WTC11 (cell line): ENCODE results near the gene RCOR3. TPM values are rescaled to one million over a fixed set of nuclear protein-coding genes. Genes with fewer than 3 reads are reported as not detected.
A peak's percentile ranks its signal among the peaks of the same experiment; 100 is the strongest.

ENCODE experiments used
- ATAC-seq: fragments of 200-7000 bp; cut with Tn5 transposase; 2 replicates; pipeline ENCODE4 v1.10.0; 2021; ENCODE audit warnings: mild to moderate bottlenecking, moderate library complexity
- CTCF ChIA-PET: fragments of 300-600 bp; sonication (Branson Sonifier 250); formaldehyde crosslinking; loops from one replicate; lab custom pipeline; 2021; ENCODE audit warnings: antibody characterized with exemption; lab: Charles Lee
- POLR2A ChIA-PET: fragments of 350-600 bp; sonication (Branson Sonifier 250); formaldehyde crosslinking; loops from one replicate; lab custom pipeline; 2021; ENCODE audit warnings: antibody characterized with exemption; lab: Charles Lee
- DNase-seq: peaks from one replicate; pipeline ENCODE4 v3.0.0; 2021; ENCODE audit warnings: low spot score
- H3K27ac Mint-ChIP-seq: 2 replicates; pipeline ENCODE4 v1.8.0; 2021; ENCODE audit warnings: mixed read lengths
- H3K27me3 Mint-ChIP-seq: 2 replicates; pipeline ENCODE4 v1.8.0; 2021; ENCODE audit warnings: low read depth, mild to moderate bottlenecking, moderate library complexity, mixed read lengths
- H3K36me3 Mint-ChIP-seq: 2 replicates; pipeline ENCODE4 v1.8.0; 2021; ENCODE audit warnings: mixed read lengths
- H3K4me1 Mint-ChIP-seq: 2 replicates; pipeline ENCODE4 v1.8.0; 2022; ENCODE audit warnings: mixed read lengths
- H3K4me3 Mint-ChIP-seq: 2 replicates; pipeline ENCODE4 v1.8.0; 2021; ENCODE audit warnings: mild to moderate bottlenecking, moderate library complexity, mixed read lengths
- H3K9me3 Mint-ChIP-seq: 2 replicates; pipeline ENCODE4 v1.8.0; 2021; ENCODE audit warnings: mixed read lengths
- FOXJ3 ChIP-seq: sonication (generic); formaldehyde crosslinking; IDR thresholded peaks from 2 replicates; pipeline ENCODE4 v1.9.0; 2021; ENCODE audit warnings: missing genetic modification reagents, mild to moderate bottlenecking, borderline replicate concordance
- GRHL2 ChIP-seq: fragments of 250-450 bp; sonication (Bioruptor Pico); IDR thresholded peaks from 2 replicates; pipeline ENCODE4 v1.8.0; 2022; ENCODE audit warnings: mild to moderate bottlenecking, moderate library complexity; ENCODE audit not compliant: insufficient replicate concordance, severe bottlenecking
- GTF2I ChIP-seq: fragments of 250-450 bp; sonication (Bioruptor Pico); conservative IDR thresholded peaks from 2 replicates; pipeline ENCODE4 v1.4.0; 2021; ENCODE audit warnings: mild to moderate bottlenecking
- KAT7 ChIP-seq: sonication (generic); formaldehyde crosslinking; IDR thresholded peaks from 2 replicates; pipeline ENCODE4 v1.8.1; 2023; ENCODE audit warnings: missing genetic modification reagents, mild to moderate bottlenecking, borderline replicate concordance
- MXD4 ChIP-seq: fragments of 250-450 bp; sonication (Bioruptor Pico); IDR thresholded peaks from 2 replicates; pipeline ENCODE4 v1.8.0; 2021; ENCODE audit warnings: mild to moderate bottlenecking, moderate library complexity, borderline replicate concordance
- NFYB ChIP-seq: sonication (generic); formaldehyde crosslinking; conservative IDR thresholded peaks from 2 replicates; pipeline ENCODE4 v1.8.0; 2022; ENCODE audit warnings: low read depth, missing genetic modification reagents
- PRRX2 ChIP-seq: fragments of 250-450 bp; sonication (Bioruptor Pico); IDR thresholded peaks from 2 replicates; pipeline ENCODE4 v1.8.0; 2021; ENCODE audit warnings: mild to moderate bottlenecking
- SMAD4 ChIP-seq: sonication (generic); formaldehyde crosslinking; IDR thresholded peaks from 2 replicates; pipeline ENCODE4 v1.8.0; 2022; ENCODE audit warnings: mild to moderate bottlenecking, missing genetic modification reagents
- TEAD1 ChIP-seq: sonication (generic); formaldehyde crosslinking; IDR thresholded peaks from 2 replicates; pipeline ENCODE4 v1.8.0; 2022; ENCODE audit warnings: mild to moderate bottlenecking, missing genetic modification reagents
- ZNF232 ChIP-seq: sonication (generic); formaldehyde crosslinking; IDR thresholded peaks from 2 replicates; pipeline ENCODE4 v1.8.0; 2022; ENCODE audit warnings: mild to moderate bottlenecking, missing genetic modification reagents
- ZNF263 ChIP-seq: sonication (generic); formaldehyde crosslinking; IDR thresholded peaks from 2 replicates; pipeline ENCODE4 v1.8.1; 2022; ENCODE audit warnings: low read depth, mild to moderate bottlenecking, moderate library complexity, missing genetic modification reagents
- ZNF396 ChIP-seq: fragments of 250-450 bp; sonication (Bioruptor Pico); IDR thresholded peaks from 2 replicates; pipeline ENCODE4 v1.8.0; 2021; ENCODE audit warnings: mild to moderate bottlenecking, moderate library complexity, borderline replicate concordance
- total RNA-seq: library from RNA; stranded (reverse); gene quantifications from 3 replicates; pipeline ENCODE4 v1.2.3, GENCODE V29; 2021
- TF ChIP-seq, protein P1 (sequence below): fragments of 250-450 bp; sonication (Bioruptor Pico); IDR thresholded peaks from 2 replicates; pipeline ENCODE4 v1.9.0; 2021; ENCODE audit warnings: mild to moderate bottlenecking
- TF ChIP-seq, protein P2 (sequence below): sonication (generic); formaldehyde crosslinking; IDR thresholded peaks from 2 replicates; pipeline ENCODE4 v1.8.1; 2022; ENCODE audit warnings: mild to moderate bottlenecking, missing genetic modification reagents, moderate library complexity, borderline replicate concordance
- TF ChIP-seq, protein P3 (sequence below): sonication (generic); formaldehyde crosslinking; IDR thresholded peaks from 2 replicates; pipeline ENCODE4 v1.8.0; 2023; ENCODE audit warnings: missing genetic modification reagents
- TF ChIP-seq, protein P4 (sequence below): sonication (generic); formaldehyde crosslinking; IDR thresholded peaks from 2 replicates; pipeline ENCODE4 v1.8.0; 2023; ENCODE audit warnings: missing genetic modification reagents, mild to moderate bottlenecking, borderline replicate concordance
- TF ChIP-seq, protein P5 (sequence below): sonication (generic); formaldehyde crosslinking; IDR thresholded peaks from 2 replicates; pipeline ENCODE4 v1.8.0; 2022; ENCODE audit warnings: mild to moderate bottlenecking, missing genetic modification reagents
- TF ChIP-seq, protein P6 (sequence below): sonication (generic); formaldehyde crosslinking; IDR thresholded peaks from 2 replicates; pipeline ENCODE4 v1.8.0; 2022; ENCODE audit warnings: mild to moderate bottlenecking, missing genetic modification reagents
- TF ChIP-seq, protein P7 (sequence below): fragments of 250-450 bp; sonication (Bioruptor Pico); IDR thresholded peaks from 2 replicates; pipeline ENCODE4 v1.9.0; 2021; ENCODE audit warnings: mild to moderate bottlenecking
- TF ChIP-seq, protein P8 (sequence below): fragments of 250-450 bp; sonication (Bioruptor Pico); IDR thresholded peaks from 2 replicates; pipeline ENCODE4 v2.1.2; 2022; ENCODE audit warnings: mild to moderate bottlenecking, moderate library complexity
- TF ChIP-seq, protein P9 (sequence below): fragments of 250-450 bp; sonication (Bioruptor Pico); IDR thresholded peaks from 2 replicates; pipeline ENCODE4 v1.8.0; 2021; ENCODE audit warnings: mild to moderate bottlenecking

RCOR3 gene
- total RNA-seq, 1 experiment from 2014 or later: 35.9 TPM

DNA sequence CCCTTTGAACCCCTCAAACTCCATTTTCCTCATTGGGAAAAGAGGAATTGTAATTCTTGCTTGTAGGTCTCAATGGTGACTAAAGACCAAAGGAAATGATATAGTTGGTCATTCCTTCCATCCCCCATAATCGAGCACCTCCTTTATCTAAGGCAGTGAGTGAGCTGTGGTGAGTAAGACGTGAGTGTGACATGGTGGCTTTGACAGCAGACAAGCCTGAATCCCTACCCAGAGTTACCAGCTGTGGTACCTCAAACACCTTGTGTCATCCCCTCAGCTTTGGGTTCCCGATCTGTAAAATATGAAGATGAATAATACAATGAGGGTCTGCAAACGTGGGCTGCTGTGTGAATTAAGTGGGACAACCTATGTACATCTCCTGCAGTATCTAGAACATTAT, 75.8 kb downstream of the RCOR3 start:
- ATAC-seq (no peak), DNase-seq (no peak)
- Mint-ChIP-seq H3K27me3 (no peaks in the 10 kb centered on the region), H3K4me3 (no peak overlapping the region), H3K4me1 (peaks cover 67% of the 10 kb centered on the region), H3K9me3 (no peaks in the 10 kb centered on the region), H3K36me3 (no peaks in the 10 kb centered on the region), H3K27ac (no peak overlapping the region)
- ChIA-PET POLR2A (no interaction called here), CTCF (interaction anchor here (1.0 to 1.4 kb wide), 3 partner anchors 11 to 141 kb away, joined by 3 to 6 read pairs (median 3); no protein-coding TSS in a partner anchor)
- TF ChIP-seq ZNF263 (CRISPR knock-in tag): no peak
- TF ChIP-seq GRHL2 (CRISPR knock-in tag): no peak
- TF ChIP-seq, protein P1, sequence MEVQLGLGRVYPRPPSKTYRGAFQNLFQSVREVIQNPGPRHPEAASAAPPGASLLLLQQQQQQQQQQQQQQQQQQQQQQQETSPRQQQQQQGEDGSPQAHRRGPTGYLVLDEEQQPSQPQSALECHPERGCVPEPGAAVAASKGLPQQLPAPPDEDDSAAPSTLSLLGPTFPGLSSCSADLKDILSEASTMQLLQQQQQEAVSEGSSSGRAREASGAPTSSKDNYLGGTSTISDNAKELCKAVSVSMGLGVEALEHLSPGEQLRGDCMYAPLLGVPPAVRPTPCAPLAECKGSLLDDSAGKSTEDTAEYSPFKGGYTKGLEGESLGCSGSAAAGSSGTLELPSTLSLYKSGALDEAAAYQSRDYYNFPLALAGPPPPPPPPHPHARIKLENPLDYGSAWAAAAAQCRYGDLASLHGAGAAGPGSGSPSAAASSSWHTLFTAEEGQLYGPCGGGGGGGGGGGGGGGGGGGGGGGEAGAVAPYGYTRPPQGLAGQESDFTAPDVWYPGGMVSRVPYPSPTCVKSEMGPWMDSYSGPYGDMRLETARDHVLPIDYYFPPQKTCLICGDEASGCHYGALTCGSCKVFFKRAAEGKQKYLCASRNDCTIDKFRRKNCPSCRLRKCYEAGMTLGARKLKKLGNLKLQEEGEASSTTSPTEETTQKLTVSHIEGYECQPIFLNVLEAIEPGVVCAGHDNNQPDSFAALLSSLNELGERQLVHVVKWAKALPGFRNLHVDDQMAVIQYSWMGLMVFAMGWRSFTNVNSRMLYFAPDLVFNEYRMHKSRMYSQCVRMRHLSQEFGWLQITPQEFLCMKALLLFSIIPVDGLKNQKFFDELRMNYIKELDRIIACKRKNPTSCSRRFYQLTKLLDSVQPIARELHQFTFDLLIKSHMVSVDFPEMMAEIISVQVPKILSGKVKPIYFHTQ (CRISPR knock-in tag): no peak
- TF ChIP-seq, protein P2, sequence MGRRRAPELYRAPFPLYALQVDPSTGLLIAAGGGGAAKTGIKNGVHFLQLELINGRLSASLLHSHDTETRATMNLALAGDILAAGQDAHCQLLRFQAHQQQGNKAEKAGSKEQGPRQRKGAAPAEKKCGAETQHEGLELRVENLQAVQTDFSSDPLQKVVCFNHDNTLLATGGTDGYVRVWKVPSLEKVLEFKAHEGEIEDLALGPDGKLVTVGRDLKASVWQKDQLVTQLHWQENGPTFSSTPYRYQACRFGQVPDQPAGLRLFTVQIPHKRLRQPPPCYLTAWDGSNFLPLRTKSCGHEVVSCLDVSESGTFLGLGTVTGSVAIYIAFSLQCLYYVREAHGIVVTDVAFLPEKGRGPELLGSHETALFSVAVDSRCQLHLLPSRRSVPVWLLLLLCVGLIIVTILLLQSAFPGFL: no peak
- TF ChIP-seq, protein P3, sequence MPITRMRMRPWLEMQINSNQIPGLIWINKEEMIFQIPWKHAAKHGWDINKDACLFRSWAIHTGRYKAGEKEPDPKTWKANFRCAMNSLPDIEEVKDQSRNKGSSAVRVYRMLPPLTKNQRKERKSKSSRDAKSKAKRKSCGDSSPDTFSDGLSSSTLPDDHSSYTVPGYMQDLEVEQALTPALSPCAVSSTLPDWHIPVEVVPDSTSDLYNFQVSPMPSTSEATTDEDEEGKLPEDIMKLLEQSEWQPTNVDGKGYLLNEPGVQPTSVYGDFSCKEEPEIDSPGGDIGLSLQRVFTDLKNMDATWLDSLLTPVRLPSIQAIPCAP (CRISPR knock-in tag): no peak
- TF ChIP-seq, protein P4, sequence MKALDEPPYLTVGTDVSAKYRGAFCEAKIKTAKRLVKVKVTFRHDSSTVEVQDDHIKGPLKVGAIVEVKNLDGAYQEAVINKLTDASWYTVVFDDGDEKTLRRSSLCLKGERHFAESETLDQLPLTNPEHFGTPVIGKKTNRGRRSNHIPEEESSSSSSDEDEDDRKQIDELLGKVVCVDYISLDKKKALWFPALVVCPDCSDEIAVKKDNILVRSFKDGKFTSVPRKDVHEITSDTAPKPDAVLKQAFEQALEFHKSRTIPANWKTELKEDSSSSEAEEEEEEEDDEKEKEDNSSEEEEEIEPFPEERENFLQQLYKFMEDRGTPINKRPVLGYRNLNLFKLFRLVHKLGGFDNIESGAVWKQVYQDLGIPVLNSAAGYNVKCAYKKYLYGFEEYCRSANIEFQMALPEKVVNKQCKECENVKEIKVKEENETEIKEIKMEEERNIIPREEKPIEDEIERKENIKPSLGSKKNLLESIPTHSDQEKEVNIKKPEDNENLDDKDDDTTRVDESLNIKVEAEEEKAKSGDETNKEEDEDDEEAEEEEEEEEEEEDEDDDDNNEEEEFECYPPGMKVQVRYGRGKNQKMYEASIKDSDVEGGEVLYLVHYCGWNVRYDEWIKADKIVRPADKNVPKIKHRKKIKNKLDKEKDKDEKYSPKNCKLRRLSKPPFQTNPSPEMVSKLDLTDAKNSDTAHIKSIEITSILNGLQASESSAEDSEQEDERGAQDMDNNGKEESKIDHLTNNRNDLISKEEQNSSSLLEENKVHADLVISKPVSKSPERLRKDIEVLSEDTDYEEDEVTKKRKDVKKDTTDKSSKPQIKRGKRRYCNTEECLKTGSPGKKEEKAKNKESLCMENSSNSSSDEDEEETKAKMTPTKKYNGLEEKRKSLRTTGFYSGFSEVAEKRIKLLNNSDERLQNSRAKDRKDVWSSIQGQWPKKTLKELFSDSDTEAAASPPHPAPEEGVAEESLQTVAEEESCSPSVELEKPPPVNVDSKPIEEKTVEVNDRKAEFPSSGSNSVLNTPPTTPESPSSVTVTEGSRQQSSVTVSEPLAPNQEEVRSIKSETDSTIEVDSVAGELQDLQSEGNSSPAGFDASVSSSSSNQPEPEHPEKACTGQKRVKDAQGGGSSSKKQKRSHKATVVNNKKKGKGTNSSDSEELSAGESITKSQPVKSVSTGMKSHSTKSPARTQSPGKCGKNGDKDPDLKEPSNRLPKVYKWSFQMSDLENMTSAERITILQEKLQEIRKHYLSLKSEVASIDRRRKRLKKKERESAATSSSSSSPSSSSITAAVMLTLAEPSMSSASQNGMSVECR: no peak
- no peak for TF ChIP-seq ZNF232 (CRISPR knock-in tag)
- TF ChIP-seq ZNF396: no peak
- TF ChIP-seq KAT7 (CRISPR knock-in tag): no peak
- TF ChIP-seq, protein P5, sequence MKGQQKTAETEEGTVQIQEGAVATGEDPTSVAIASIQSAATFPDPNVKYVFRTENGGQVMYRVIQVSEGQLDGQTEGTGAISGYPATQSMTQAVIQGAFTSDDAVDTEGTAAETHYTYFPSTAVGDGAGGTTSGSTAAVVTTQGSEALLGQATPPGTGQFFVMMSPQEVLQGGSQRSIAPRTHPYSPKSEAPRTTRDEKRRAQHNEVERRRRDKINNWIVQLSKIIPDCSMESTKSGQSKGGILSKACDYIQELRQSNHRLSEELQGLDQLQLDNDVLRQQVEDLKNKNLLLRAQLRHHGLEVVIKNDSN: no peak
- no peak for TF ChIP-seq PRRX2 (CRISPR knock-in tag)

DNA sequence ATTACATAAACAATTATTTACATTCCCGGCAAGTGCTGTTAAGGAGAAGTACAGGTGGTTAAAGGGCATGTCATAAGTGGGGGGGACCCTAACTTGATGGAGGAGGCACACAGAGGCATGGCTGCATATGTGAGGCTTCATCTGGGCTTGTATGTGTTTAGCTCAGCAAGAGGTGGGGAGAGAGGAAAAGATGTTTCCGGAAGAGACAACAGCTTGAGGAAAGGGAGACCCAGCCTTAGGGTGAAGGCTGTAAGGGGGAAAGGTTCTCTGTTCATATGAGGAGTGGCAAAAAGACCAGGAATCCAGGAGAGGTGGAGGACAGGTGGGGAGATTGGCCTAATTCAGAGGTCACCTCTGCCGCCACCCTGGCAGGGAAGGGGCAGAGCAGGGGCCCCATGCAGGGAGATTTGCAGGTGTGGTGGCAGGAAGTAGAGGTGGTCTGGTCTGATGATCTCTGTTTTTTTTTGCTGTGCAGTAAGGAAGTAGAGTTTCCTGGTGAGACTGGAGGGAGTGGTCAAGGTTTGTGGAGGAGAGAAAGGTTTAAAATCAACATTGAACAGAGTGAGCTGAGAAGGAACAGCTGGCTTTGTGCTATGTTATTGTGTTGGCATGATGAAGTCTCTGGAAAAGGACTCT, 76.5 kb downstream of the RCOR3 start:
- ChIA-PET POLR2A (no interaction called here), CTCF (interaction anchor here (1.0 to 1.4 kb wide), 4 partner anchors 8 to 179 kb away, joined by 3 to 6 read pairs (median 4); no protein-coding TSS in a partner anchor)
- H3K9me3 Mint-ChIP-seq: no peaks in the 10 kb centered on the region
- no peaks in the 10 kb centered on the region for H3K27me3 Mint-ChIP-seq
- DNase-seq: no peak
- peaks cover 61% of the 10 kb centered on the region for H3K4me1 Mint-ChIP-seq
- no peaks in the 10 kb centered on the region for H3K36me3 Mint-ChIP-seq
- H3K27ac Mint-ChIP-seq: peak overlapping the region; percentile 20
- no peak for TF ChIP-seq MXD4 (CRISPR knock-in tag)
- TF ChIP-seq, protein P6, sequence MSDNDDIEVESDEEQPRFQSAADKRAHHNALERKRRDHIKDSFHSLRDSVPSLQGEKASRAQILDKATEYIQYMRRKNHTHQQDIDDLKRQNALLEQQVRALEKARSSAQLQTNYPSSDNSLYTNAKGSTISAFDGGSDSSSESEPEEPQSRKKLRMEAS (CRISPR knock-in tag): no peak
- TF ChIP-seq, protein P7, sequence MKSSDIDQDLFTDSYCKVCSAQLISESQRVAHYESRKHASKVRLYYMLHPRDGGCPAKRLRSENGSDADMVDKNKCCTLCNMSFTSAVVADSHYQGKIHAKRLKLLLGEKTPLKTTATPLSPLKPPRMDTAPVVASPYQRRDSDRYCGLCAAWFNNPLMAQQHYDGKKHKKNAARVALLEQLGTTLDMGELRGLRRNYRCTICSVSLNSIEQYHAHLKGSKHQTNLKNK: no peak
- no peak for TF ChIP-seq GTF2I
- no peak for TF ChIP-seq SMAD4
- TF ChIP-seq, protein P8, sequence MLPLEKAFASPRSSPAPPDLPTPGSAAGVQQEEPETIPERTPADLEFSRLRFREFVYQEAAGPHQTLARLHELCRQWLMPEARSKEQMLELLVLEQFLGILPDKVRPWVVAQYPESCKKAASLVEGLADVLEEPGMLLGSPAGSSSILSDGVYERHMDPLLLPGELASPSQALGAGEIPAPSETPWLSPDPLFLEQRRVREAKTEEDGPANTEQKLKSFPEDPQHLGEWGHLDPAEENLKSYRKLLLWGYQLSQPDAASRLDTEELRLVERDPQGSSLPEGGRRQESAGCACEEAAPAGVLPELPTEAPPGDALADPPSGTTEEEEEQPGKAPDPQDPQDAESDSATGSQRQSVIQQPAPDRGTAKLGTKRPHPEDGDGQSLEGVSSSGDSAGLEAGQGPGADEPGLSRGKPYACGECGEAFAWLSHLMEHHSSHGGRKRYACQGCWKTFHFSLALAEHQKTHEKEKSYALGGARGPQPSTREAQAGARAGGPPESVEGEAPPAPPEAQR (CRISPR knock-in tag): no peak
- no peak for TF ChIP-seq NFYB (CRISPR knock-in tag)
- no peak for TF ChIP-seq TEAD1 (CRISPR knock-in tag)
- no peak for TF ChIP-seq ZNF396
- TF ChIP-seq, protein P9, sequence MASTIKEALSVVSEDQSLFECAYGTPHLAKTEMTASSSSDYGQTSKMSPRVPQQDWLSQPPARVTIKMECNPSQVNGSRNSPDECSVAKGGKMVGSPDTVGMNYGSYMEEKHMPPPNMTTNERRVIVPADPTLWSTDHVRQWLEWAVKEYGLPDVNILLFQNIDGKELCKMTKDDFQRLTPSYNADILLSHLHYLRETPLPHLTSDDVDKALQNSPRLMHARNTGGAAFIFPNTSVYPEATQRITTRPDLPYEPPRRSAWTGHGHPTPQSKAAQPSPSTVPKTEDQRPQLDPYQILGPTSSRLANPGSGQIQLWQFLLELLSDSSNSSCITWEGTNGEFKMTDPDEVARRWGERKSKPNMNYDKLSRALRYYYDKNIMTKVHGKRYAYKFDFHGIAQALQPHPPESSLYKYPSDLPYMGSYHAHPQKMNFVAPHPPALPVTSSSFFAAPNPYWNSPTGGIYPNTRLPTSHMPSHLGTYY (CRISPR knock-in tag): no peak
- no peak for TF ChIP-seq FOXJ3 (CRISPR knock-in tag)
- ATAC-seq: no peak
- no peak overlapping the region for H3K4me3 Mint-ChIP-seq
